WTC11 (cell line): ENCODE results near the gene BCOR. TPM values are rescaled to one million over a fixed set of nuclear protein-coding genes. Genes with fewer than 3 reads are reported as not detected.

Source experiments
- ATAC-seq: fragments of 200-7000 bp; cut with Tn5 transposase; 2 replicates; pipeline ENCODE4 v1.10.0; 2021; ENCODE audit warnings: mild to moderate bottlenecking, moderate library complexity
- CTCF ChIA-PET: fragments of 300-600 bp; sonication (Branson Sonifier 250); formaldehyde crosslinking; loops from one replicate; lab custom pipeline; 2021; ENCODE audit warnings: antibody characterized with exemption; lab: Charles Lee
- POLR2A ChIA-PET: fragments of 350-600 bp; sonication (Branson Sonifier 250); formaldehyde crosslinking; loops from one replicate; lab custom pipeline; 2021; ENCODE audit warnings: antibody characterized with exemption; lab: Charles Lee
- DNase-seq: peaks from one replicate; pipeline ENCODE4 v3.0.0; 2021; ENCODE audit warnings: low spot score
- H3K27ac Mint-ChIP-seq: 2 replicates; pipeline ENCODE4 v1.8.0; 2021; ENCODE audit warnings: mixed read lengths
- H3K27me3 Mint-ChIP-seq: 2 replicates; pipeline ENCODE4 v1.8.0; 2021; ENCODE audit warnings: low read depth, mild to moderate bottlenecking, moderate library complexity, mixed read lengths
- H3K36me3 Mint-ChIP-seq: 2 replicates; pipeline ENCODE4 v1.8.0; 2021; ENCODE audit warnings: mixed read lengths
- H3K4me1 Mint-ChIP-seq: 2 replicates; pipeline ENCODE4 v1.8.0; 2022; ENCODE audit warnings: mixed read lengths
- H3K4me3 Mint-ChIP-seq: 2 replicates; pipeline ENCODE4 v1.8.0; 2021; ENCODE audit warnings: mild to moderate bottlenecking, moderate library complexity, mixed read lengths
- H3K9me3 Mint-ChIP-seq: 2 replicates; pipeline ENCODE4 v1.8.0; 2021; ENCODE audit warnings: mixed read lengths
- ATF2 ChIP-seq: sonication (generic); formaldehyde crosslinking; IDR thresholded peaks from 2 replicates; pipeline ENCODE4 v1.8.1; 2022; ENCODE audit warnings: low read depth, missing genetic modification reagents, borderline replicate concordance
- ERG ChIP-seq: fragments of 250-450 bp; sonication (Bioruptor Pico); IDR thresholded peaks from 2 replicates; pipeline ENCODE4 v1.8.0; 2021; ENCODE audit warnings: mild to moderate bottlenecking
- FOXP4 ChIP-seq: sonication (generic); formaldehyde crosslinking; IDR thresholded peaks from 2 replicates; pipeline ENCODE4 v1.8.0; 2022; ENCODE audit warnings: mild to moderate bottlenecking, missing genetic modification reagents
- IRF2 ChIP-seq: sonication (generic); formaldehyde crosslinking; IDR thresholded peaks from 2 replicates; pipeline ENCODE4 v1.8.0; 2022; ENCODE audit warnings: low read depth, missing genetic modification reagents, borderline replicate concordance
- JAZF1 ChIP-seq: fragments of 250-450 bp; sonication (Bioruptor Pico); IDR thresholded peaks from 2 replicates; pipeline ENCODE4 v1.9.0; 2021; ENCODE audit warnings: moderate library complexity, mild to moderate bottlenecking, inconsistent platforms
- JUN ChIP-seq: sonication (generic); formaldehyde crosslinking; IDR thresholded peaks from 2 replicates; pipeline ENCODE4 v1.8.0; 2023; ENCODE audit warnings: mild to moderate bottlenecking, missing genetic modification reagents
- MXD4 ChIP-seq: fragments of 250-450 bp; sonication (Bioruptor Pico); IDR thresholded peaks from 2 replicates; pipeline ENCODE4 v1.8.0; 2021; ENCODE audit warnings: mild to moderate bottlenecking, moderate library complexity, borderline replicate concordance
- NFYB ChIP-seq: sonication (generic); formaldehyde crosslinking; conservative IDR thresholded peaks from 2 replicates; pipeline ENCODE4 v1.8.0; 2022; ENCODE audit warnings: low read depth, missing genetic modification reagents
- PREB ChIP-seq: sonication (generic); formaldehyde crosslinking; IDR thresholded peaks from 2 replicates; pipeline ENCODE4 v1.8.1; 2022; ENCODE audit warnings: mild to moderate bottlenecking, missing genetic modification reagents, moderate library complexity, borderline replicate concordance
- TCF7 ChIP-seq: sonication (generic); formaldehyde crosslinking; IDR thresholded peaks from 2 replicates; pipeline ENCODE4 v1.8.0; 2022; ENCODE audit warnings: mild to moderate bottlenecking, low read depth, missing genetic modification reagents, moderate library complexity
- TP53 ChIP-seq: sonication (generic); formaldehyde crosslinking; IDR thresholded peaks from 2 replicates; pipeline ENCODE4 v1.8.1; 2023; ENCODE audit warnings: mild to moderate bottlenecking, missing genetic modification reagents
- ZBTB21 ChIP-seq: sonication (generic); formaldehyde crosslinking; IDR thresholded peaks from 2 replicates; pipeline ENCODE4 v1.8.1; 2023; ENCODE audit warnings: mild to moderate bottlenecking, missing genetic modification reagents, borderline replicate concordance
- ZNF121 ChIP-seq: sonication (generic); formaldehyde crosslinking; IDR thresholded peaks from 2 replicates; pipeline ENCODE4 v1.8.0; 2023; ENCODE audit warnings: missing genetic modification reagents
- ZNF232 ChIP-seq: sonication (generic); formaldehyde crosslinking; IDR thresholded peaks from 2 replicates; pipeline ENCODE4 v1.8.0; 2022; ENCODE audit warnings: mild to moderate bottlenecking, missing genetic modification reagents
- ZNF263 ChIP-seq: sonication (generic); formaldehyde crosslinking; IDR thresholded peaks from 2 replicates; pipeline ENCODE4 v1.8.1; 2022; ENCODE audit warnings: low read depth, mild to moderate bottlenecking, moderate library complexity, missing genetic modification reagents
- ZNF317 ChIP-seq: sonication (generic); formaldehyde crosslinking; IDR thresholded peaks from 2 replicates; pipeline ENCODE4 v1.8.1; 2023; ENCODE audit warnings: low read depth, mild to moderate bottlenecking, moderate library complexity, missing genetic modification reagents, borderline replicate concordance
- ZNF423 ChIP-seq: fragments of 250-450 bp; sonication (Bioruptor Pico); IDR thresholded peaks from 2 replicates; pipeline ENCODE4 v2.1.2; 2022; ENCODE audit warnings: mild to moderate bottlenecking, moderate library complexity
- total RNA-seq: library from RNA; stranded (reverse); gene quantifications from 3 replicates; pipeline ENCODE4 v1.2.3, GENCODE V29; 2021

Gene BCOR
- total RNA-seq, 1 experiment from 2014 or later = 44.5 TPM

GRCh38 chrX:40109288-40110008, 11.7 kb upstream of the BCOR start:
- TF ChIP-seq MXD4 (CRISPR knock-in tag) = no peak
- TF ChIP-seq IRF2 (CRISPR knock-in tag) = no peak
- no peak for TF ChIP-seq ATF2
- no peak for TF ChIP-seq ZNF317 (CRISPR knock-in tag)
- peak; percentile 81 for TF ChIP-seq ZNF423 (CRISPR knock-in tag)
- no peak for TF ChIP-seq TP53 (CRISPR knock-in tag)
- TF ChIP-seq JAZF1 (CRISPR knock-in tag) = no peak
- DNase-seq (peak; percentile 58), ATAC-seq (no peak)
- no peak overlapping the region for H3K27ac Mint-ChIP-seq
- ChIA-PET CTCF (interaction anchor here (1.2 kb wide), 1 partner anchor 33 kb away, joined by 3 read pairs; no protein-coding TSS in a partner anchor), POLR2A (interaction anchor here (0.7 to 2.3 kb wide), 4 partner anchors 11 to 47 kb away, joined by 3 to 7 read pairs (median 5); partner anchors contain the start of gene BCOR)
- H3K27me3 Mint-ChIP-seq = peaks cover 19% of the 10 kb centered on the region
- peak overlapping the region; percentile 63 for H3K4me3 Mint-ChIP-seq
- no peaks in the 10 kb centered on the region for H3K9me3 Mint-ChIP-seq
- H3K36me3 Mint-ChIP-seq = no peaks in the 10 kb centered on the region
- H3K4me1 Mint-ChIP-seq = peaks cover 19% of the 10 kb centered on the region

- H3K4me1 Mint-ChIP-seq = peaks cover 21% of the 10 kb centered on the region
- peak overlapping the region; percentile 60 for H3K4me3 Mint-ChIP-seq
- ATAC-seq (no peak), DNase-seq (peak; percentile 27)
- H3K27ac Mint-ChIP-seq = no peak overlapping the region
- peaks cover 25% of the 10 kb centered on the region for H3K27me3 Mint-ChIP-seq
- H3K36me3 Mint-ChIP-seq = no peaks in the 10 kb centered on the region
- POLR2A ChIA-PET = interaction anchor here (1.0 to 2.3 kb wide), 3 partner anchors 11 to 59 kb away, joined by 3 to 7 read pairs (median 6); partner anchors contain the start of gene BCOR
- H3K9me3 Mint-ChIP-seq = no peaks in the 10 kb centered on the region
- CTCF ChIA-PET = interaction anchor here (1.2 kb wide), 1 partner anchor 60 kb away, joined by 5 read pairs; no protein-coding TSS in a partner anchor
- TF ChIP-seq FOXP4 (CRISPR knock-in tag) = no peak
- no peak for TF ChIP-seq NFYB (CRISPR knock-in tag)
- no peak for TF ChIP-seq PREB
- TF ChIP-seq ERG (CRISPR knock-in tag) = no peak
- no peak for TF ChIP-seq JUN
- TF ChIP-seq ZBTB21 (CRISPR knock-in tag) = no peak
- no peak for TF ChIP-seq TCF7 (CRISPR knock-in tag)
- TF ChIP-seq ZNF263 (CRISPR knock-in tag) = no peak
- no peak for TF ChIP-seq ZNF232 (CRISPR knock-in tag)
- TF ChIP-seq ZNF121 (CRISPR knock-in tag) = no peak
These were observed 11.2 kb upstream of the BCOR start for GRCh38 chrX:40108959-40109287.
